PFSK-1 (cell line): ENCODE data around the gene INO80D.

ENCODE experiments used
- FOXP2 ChIP-seq: optimal IDR thresholded peaks from 2 replicates; pipeline ENCODE3; 2011; ENCODE audit warnings: borderline replicate concordance, control low read depth, inconsistent platforms; ENCODE audit not compliant: insufficient read depth; ENCODE audit errors: extremely low read length, extremely low read depth
- POLR2AphosphoS5 ChIP-seq: IDR thresholded peaks from 2 replicates; pipeline ENCODE4 v1.6.1; 2012; ENCODE audit warnings: low read depth, mild to moderate bottlenecking, control low read depth, low read length, moderate library complexity
- SIN3A ChIP-seq: IDR thresholded peaks from 2 replicates; pipeline ENCODE4 v1.6.1; 2012; ENCODE audit warnings: mild to moderate bottlenecking, low read length, moderate library complexity, borderline replicate concordance; ENCODE audit not compliant: insufficient read depth
- TAF1 ChIP-seq: IDR thresholded peaks from 2 replicates; pipeline ENCODE4 v1.6.1; 2012; ENCODE audit warnings: low read length, control low read depth, borderline replicate concordance; ENCODE audit not compliant: insufficient read depth
- TF ChIP-seq, protein P1 (sequence below), 2 experiments: IDR thresholded peaks; 2 replicates each; pipeline versions ENCODE4 v1.6.1 to v1.8.0; 2011 to 2012; ENCODE audit warnings: low read depth in 2 of 2, low read length in 2 of 2, control low read depth in 1 of 2, inconsistent platforms in 1 of 2, mild to moderate bottlenecking in 1 of 2, moderate library complexity in 1 of 2; ENCODE audit not compliant: insufficient read depth in 1 of 2

DNA sequence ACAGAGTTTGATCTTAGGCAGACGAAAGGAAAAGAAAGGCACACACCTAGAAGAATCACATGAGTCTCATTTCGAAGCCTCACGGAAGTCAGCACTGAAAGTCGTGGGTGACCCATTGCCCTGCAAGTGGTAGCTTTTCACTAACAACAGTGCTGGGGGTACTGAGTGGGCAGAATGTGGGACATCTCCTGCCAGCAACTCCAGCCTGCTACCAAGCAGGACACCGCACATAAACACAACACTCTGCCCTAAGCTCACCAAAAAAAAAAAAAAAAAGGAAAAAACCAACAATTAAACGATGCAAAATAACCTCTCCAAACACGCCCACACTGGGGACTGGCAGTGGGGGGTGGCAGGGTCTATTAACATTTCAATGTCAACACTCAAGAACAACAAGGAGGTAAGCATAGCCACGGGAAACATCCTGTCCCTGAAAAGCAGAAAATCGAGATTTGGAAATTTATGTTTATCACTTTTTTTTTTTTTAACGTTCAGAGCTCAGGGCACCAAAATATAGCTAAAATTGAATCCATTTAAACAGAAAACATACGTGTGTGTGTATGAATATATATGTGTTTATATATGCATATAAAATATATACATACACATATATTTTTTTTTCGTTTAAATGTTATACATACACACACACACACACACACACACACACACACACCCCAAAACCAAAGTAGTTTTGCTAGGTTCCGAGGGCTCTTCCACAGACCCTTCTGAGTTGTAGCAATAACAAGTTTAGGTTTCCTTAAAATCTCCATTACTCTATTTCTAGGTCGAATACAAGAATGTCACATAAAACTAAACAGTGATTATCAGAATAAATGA, 2.2 kb downstream of the INO80D start:
- TF ChIP-seq, protein P1, sequence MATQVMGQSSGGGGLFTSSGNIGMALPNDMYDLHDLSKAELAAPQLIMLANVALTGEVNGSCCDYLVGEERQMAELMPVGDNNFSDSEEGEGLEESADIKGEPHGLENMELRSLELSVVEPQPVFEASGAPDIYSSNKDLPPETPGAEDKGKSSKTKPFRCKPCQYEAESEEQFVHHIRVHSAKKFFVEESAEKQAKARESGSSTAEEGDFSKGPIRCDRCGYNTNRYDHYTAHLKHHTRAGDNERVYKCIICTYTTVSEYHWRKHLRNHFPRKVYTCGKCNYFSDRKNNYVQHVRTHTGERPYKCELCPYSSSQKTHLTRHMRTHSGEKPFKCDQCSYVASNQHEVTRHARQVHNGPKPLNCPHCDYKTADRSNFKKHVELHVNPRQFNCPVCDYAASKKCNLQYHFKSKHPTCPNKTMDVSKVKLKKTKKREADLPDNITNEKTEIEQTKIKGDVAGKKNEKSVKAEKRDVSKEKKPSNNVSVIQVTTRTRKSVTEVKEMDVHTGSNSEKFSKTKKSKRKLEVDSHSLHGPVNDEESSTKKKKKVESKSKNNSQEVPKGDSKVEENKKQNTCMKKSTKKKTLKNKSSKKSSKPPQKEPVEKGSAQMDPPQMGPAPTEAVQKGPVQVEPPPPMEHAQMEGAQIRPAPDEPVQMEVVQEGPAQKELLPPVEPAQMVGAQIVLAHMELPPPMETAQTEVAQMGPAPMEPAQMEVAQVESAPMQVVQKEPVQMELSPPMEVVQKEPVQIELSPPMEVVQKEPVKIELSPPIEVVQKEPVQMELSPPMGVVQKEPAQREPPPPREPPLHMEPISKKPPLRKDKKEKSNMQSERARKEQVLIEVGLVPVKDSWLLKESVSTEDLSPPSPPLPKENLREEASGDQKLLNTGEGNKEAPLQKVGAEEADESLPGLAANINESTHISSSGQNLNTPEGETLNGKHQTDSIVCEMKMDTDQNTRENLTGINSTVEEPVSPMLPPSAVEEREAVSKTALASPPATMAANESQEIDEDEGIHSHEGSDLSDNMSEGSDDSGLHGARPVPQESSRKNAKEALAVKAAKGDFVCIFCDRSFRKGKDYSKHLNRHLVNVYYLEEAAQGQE (IDR thresholded peaks at IDR 0.05; ENCODE audit: insufficient read depth in 1 of 2, low read depth in 2 of 2, low read length in 2 of 2) = no peak
- TF ChIP-seq FOXP2 = no peak
- no peak for TF ChIP-seq POLR2AphosphoS5
- TF ChIP-seq SIN3A = no peak
- no peak for TF ChIP-seq TAF1
